ENCODE results near the gene KCNJ1. TPM values are rescaled to one million over a fixed set of nuclear protein-coding genes. Genes with fewer than 3 reads are reported as not detected.

KCNJ1 gene
- total and polyA plus RNA-seq, 2 experiments from 2014 or later, result 0.16 TPM; not detected in 1

DNA sequence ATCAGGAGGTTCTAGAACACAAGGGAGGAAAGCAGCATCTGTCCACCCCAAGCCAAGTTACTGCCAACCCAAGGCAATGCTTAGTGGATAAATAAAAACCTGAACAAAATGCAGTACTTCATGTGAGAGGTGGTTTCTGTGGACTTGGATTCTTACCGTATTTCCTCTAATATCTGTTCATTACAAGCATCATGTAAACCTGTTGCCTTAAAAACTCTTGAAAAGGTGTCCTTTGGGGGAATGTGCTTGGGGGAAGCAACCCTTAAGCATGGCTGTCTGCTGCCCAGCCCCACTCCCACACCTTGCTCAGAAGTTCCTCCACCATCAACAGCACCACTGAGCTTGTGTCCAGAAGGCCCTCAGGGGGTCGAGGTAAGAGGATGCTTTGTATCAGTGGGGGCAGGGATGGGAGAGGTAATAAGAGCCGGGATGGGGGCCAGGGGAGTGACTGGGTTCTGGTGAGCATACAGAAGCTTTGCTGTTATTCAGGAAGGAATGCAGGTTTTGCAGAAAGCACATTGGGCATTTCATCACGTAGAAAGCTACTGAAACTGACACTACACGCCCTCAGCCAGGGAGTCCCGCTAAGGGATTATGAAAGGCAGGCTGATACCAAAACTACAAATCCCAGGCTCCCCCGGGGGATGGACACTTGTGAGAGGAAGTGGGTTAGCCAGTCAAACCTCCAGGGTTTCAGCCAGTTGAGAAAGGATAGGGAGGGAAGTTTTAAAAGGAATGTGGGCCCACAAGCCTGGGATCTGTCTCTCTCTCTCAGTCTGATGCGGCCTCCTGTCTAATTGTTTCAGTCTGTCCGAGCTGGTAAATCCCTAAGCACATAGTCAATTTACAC, 52.0 kb downstream of the KCNJ1 start:
- ATAC-seq, result peak; percentile 97
- 0 out of 2 replicates have a peak, but pooled peaks cover 4% of the 10 kb centered on the region for H3K9me2 ChIP-seq (ENCODE audit: insufficient read depth)
- Mint-ChIP-seq H3K4me1 (peaks cover 22% of the 10 kb centered on the region), H3K36me3 (ENCODE audit: low read depth) (no peaks in the 10 kb centered on the region), H3K27ac (peak overlapping the region; percentile 51; the same call in 1 of the 2 replicates), H3K9me3 (no peaks in the 10 kb centered on the region), H3K27me3 (ENCODE audit: insufficient read depth, low read depth, poor library complexity) (peaks cover 4% of the 10 kb centered on the region), H3K4me3 (peak overlapping the region; percentile 68)
- no peaks in the 10 kb centered on the region for H3K36me3 ChIP-seq (ENCODE audit: insufficient read depth)
- H2AFZ ChIP-seq, result peak overlapping the region; percentile 72
- H3K4me3 ChIP-seq, result peak overlapping the region; percentile 49
- H3K4me1 ChIP-seq (ENCODE audit: insufficient read depth), result peaks cover 10% of the 10 kb centered on the region; the same call in 1 of the 2 replicates
- H3K4me2 ChIP-seq, result peak overlapping the region; percentile 73
- H3K27me3 ChIP-seq (ENCODE audit: insufficient read depth), result no peaks in the 10 kb centered on the region
- TF ChIP-seq STAT1 (IDR thresholded peaks at IDR 0.05; ENCODE audit: unreplicated experiment) (no peak), NANOG (IDR thresholded peaks at IDR 0.05; ENCODE audit: borderline replicate concordance) (no peak)
- TF ChIP-seq, protein P1, sequence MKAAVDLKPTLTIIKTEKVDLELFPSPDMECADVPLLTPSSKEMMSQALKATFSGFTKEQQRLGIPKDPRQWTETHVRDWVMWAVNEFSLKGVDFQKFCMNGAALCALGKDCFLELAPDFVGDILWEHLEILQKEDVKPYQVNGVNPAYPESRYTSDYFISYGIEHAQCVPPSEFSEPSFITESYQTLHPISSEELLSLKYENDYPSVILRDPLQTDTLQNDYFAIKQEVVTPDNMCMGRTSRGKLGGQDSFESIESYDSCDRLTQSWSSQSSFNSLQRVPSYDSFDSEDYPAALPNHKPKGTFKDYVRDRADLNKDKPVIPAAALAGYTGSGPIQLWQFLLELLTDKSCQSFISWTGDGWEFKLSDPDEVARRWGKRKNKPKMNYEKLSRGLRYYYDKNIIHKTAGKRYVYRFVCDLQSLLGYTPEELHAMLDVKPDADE (IDR thresholded peaks at IDR 0.05), result peak; percentile 62; the same call in 1 of the 2 replicates
- no peaks in the 10 kb centered on the region for H3F3A ChIP-seq (replicated peaks; ENCODE audit: low read depth)
- no peak overlapping the region for H3K27ac ChIP-seq (ENCODE audit: low read depth)
- DNase-seq (ENCODE audit: low spot score), result peak; percentile 98
- H4K20me1 ChIP-seq (replicated peaks; ENCODE audit: insufficient read depth), result no peaks in the 10 kb centered on the region
- H3K79me2 ChIP-seq (replicated peaks; ENCODE audit: insufficient read depth), result no peaks in the 10 kb centered on the region

GRCh38 chr11:128813729-128814128, 53.4 kb downstream of the KCNJ1 start:
- 0 out of 2 replicates have a peak, but pooled peaks cover 4% of the 10 kb centered on the region for H3K9me2 ChIP-seq (ENCODE audit: insufficient read depth)
- no peak overlapping the region for H2AFZ ChIP-seq
- Mint-ChIP-seq H3K4me3 (no peak overlapping the region), H3K4me1 (peaks cover 12% of the 10 kb centered on the region), H3K27me3 (ENCODE audit: insufficient read depth, low read depth, poor library complexity) (peaks cover 4% of the 10 kb centered on the region), H3K9me3 (no peaks in the 10 kb centered on the region), H3K27ac (no peak overlapping the region), H3K36me3 (ENCODE audit: low read depth) (no peaks in the 10 kb centered on the region)
- no peaks in the 10 kb centered on the region for H3K36me3 ChIP-seq (ENCODE audit: insufficient read depth)
- H3K4me3 ChIP-seq, result no peak overlapping the region
- H3K4me2 ChIP-seq, result no peak overlapping the region
- H3F3A ChIP-seq (replicated peaks; ENCODE audit: low read depth), result no peaks in the 10 kb centered on the region
- no peaks in the 10 kb centered on the region for H4K20me1 ChIP-seq (replicated peaks; ENCODE audit: insufficient read depth)
- no peak overlapping the region for H3K27ac ChIP-seq (ENCODE audit: low read depth)
- no peak for ATAC-seq
- no peak for DNase-seq (ENCODE audit: low spot score)
- H3K79me2 ChIP-seq (replicated peaks; ENCODE audit: insufficient read depth), result no peaks in the 10 kb centered on the region
- no peaks in the 10 kb centered on the region for H3K27me3 ChIP-seq (ENCODE audit: insufficient read depth)
- H3K4me1 ChIP-seq (ENCODE audit: insufficient read depth), result peaks cover 10% of the 10 kb centered on the region; the same call in 1 of the 2 replicates
- TF ChIP-seq EZH2phosphoT487 (IDR thresholded peaks at IDR 0.05; ENCODE audit: unreplicated experiment) (no peak), STAT1 (IDR thresholded peaks at IDR 0.05; ENCODE audit: unreplicated experiment) (no peak), EZH2 (IDR thresholded peaks at IDR 0.05; ENCODE audit: low read depth, unreplicated experiment) (no peak), CTCF (conservative IDR thresholded peaks at IDR 0.05; ENCODE audit: low read depth in 2 of 2) (no peak), NANOG (IDR thresholded peaks at IDR 0.05; ENCODE audit: borderline replicate concordance) (no peak), REST (IDR thresholded peaks at IDR 0.05; ENCODE audit: unreplicated experiment) (no peak), ZNF331 (CRISPR knock-in tag; IDR thresholded peaks at IDR 0.05; ENCODE audit: low read depth) (no peak), POLR2AphosphoS5 (IDR thresholded peaks at IDR 0.05; ENCODE audit: low read depth) (no peak), CREB1 (CRISPR knock-in tag; IDR thresholded peaks at IDR 0.05; ENCODE audit: low read depth) (no peak)
- TF ChIP-seq, protein P1 (IDR thresholded peaks at IDR 0.05), result no peak

Data from GM23338 (cell line).